OCI-LY3 (cell line): ENCODE data around the gene NDUFS2.
A peak's percentile ranks its signal among the peaks of the same experiment; 100 is the strongest.

Source experiments
- H2AFZ ChIP-seq: fragments of 200-600, 300-600 bp; shearing (Covaris generic); 2 replicates; pipeline ENCODE4 v1.6.0; 2014; ENCODE audit warnings: antibody characterized with exemption, low read depth, low read length
- H3K27ac ChIP-seq: fragments of 200-600, 300-600 bp; sonication (generic); 2 replicates; pipeline ENCODE4 v1.5.1; 2014; ENCODE audit warnings: mild to moderate bottlenecking, low read length, moderate library complexity, mixed read lengths
- H3K27me3 ChIP-seq: fragments of 200-600, 300-600 bp; sonication (generic); 2 replicates; pipeline ENCODE4 v1.6.1; 2014; ENCODE audit warnings: low read depth, low read length, mixed read lengths
- H3K36me3 ChIP-seq: fragments of 200-600, 300-600 bp; sonication (generic); replicated peaks from 2 replicates; pipeline ENCODE3; 2014; ENCODE audit warnings: low read depth, low read length, mixed read lengths
- H3K4me1 ChIP-seq: fragments of 300-600, 200-600 bp; sonication (generic); 2 replicates; pipeline ENCODE4 v1.6.1; 2014; ENCODE audit warnings: low read length, mixed read lengths
- H3K4me2 ChIP-seq: fragments of 200-600, 300-600 bp; sonication (generic); 2 replicates; pipeline ENCODE4 v1.6.1; 2014; ENCODE audit warnings: low read length, mixed read lengths
- H3K4me3 ChIP-seq: fragments of 300-600, 200-600 bp; sonication (generic); 2 replicates; pipeline ENCODE4 v1.5.1; 2014; ENCODE audit warnings: antibody characterized with exemption, mild to moderate bottlenecking, low read length, moderate library complexity
- H3K79me2 ChIP-seq: fragments of 300-600, 200-600 bp; shearing (Covaris generic); 2 replicates; pipeline ENCODE4 v1.6.1; 2014; ENCODE audit warnings: mild to moderate bottlenecking, low read length, mixed read lengths
- H3K9ac ChIP-seq: fragments of 300-600, 200-600 bp; shearing (Covaris generic); 2 replicates; pipeline ENCODE4 v1.6.0; 2014; ENCODE audit warnings: mild to moderate bottlenecking, low read length, moderate library complexity
- H3K9me3 ChIP-seq: fragments of 200-600, 300-600 bp; shearing (Covaris generic); 2 replicates; pipeline ENCODE4 v1.6.1; 2014; ENCODE audit warnings: low read length, mixed read lengths; ENCODE audit not compliant: insufficient read depth
- H4K20me1 ChIP-seq: fragments of 200-600, 300-600 bp; sonication (generic); 2 replicates; pipeline ENCODE4 v1.6.1; 2016; ENCODE audit warnings: low read length, mixed read lengths; ENCODE audit not compliant: insufficient read depth
- EZH2phosphoT487 ChIP-seq: fragments of 200-600 bp; shearing (Covaris generic); IDR thresholded peaks from 2 replicates; pipeline ENCODE4 v1.6.1; 2018; ENCODE audit warnings: antibody characterized with exemption, mixed run types, low read depth
- TF ChIP-seq, protein P1 (sequence below): fragments of 200-600, 300-600 bp; sonication (generic); IDR thresholded peaks from 2 replicates; pipeline ENCODE4 v1.5.1; 2014; ENCODE audit warnings: antibody characterized with exemption, low read length, low read depth

Gene NDUFS2

DNA sequence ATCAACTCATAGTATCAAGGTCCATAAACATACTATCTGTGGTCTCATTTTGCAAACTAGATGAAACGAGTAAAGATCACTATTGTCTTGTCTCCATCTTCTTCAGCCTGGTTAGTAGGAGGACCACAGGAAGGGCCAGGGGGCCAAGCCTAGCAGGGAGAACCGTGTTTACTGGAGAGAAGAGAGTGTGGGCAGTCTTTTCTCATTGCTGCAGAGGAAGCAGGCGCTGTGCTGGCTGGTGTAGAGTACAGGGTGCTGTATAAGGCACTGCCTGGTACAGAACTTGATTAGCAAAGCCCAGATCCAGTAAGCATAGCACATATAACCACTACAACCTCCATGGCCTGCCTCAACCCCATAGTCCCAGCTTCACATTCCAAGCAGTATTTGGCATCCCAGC is 14.9 kb upstream of the NDUFS2 start:
- H3K9ac ChIP-seq: peak overlapping the region; percentile 84; the same call in 1 of the 2 replicates
- H3K9me3 ChIP-seq: no peaks in the 10 kb centered on the region
- H3K4me2 ChIP-seq: no peak overlapping the region; the same call in 1 of the 2 replicates
- 0 out of 2 replicates have a peak overlapping the region, but pooled peaks have one; percentile 39 for H2AFZ ChIP-seq
- H3K36me3 ChIP-seq: no peaks in the 10 kb centered on the region
- TF ChIP-seq, protein P1, sequence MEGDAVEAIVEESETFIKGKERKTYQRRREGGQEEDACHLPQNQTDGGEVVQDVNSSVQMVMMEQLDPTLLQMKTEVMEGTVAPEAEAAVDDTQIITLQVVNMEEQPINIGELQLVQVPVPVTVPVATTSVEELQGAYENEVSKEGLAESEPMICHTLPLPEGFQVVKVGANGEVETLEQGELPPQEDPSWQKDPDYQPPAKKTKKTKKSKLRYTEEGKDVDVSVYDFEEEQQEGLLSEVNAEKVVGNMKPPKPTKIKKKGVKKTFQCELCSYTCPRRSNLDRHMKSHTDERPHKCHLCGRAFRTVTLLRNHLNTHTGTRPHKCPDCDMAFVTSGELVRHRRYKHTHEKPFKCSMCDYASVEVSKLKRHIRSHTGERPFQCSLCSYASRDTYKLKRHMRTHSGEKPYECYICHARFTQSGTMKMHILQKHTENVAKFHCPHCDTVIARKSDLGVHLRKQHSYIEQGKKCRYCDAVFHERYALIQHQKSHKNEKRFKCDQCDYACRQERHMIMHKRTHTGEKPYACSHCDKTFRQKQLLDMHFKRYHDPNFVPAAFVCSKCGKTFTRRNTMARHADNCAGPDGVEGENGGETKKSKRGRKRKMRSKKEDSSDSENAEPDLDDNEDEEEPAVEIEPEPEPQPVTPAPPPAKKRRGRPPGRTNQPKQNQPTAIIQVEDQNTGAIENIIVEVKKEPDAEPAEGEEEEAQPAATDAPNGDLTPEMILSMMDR: no peak
- no peak for TF ChIP-seq EZH2phosphoT487
- H3K27me3 ChIP-seq: no peaks in the 10 kb centered on the region
- no peak overlapping the region for H3K4me3 ChIP-seq
- peak overlapping the region; percentile 96 for H3K27ac ChIP-seq
- H3K79me2 ChIP-seq: no peaks in the 10 kb centered on the region
- H3K4me1 ChIP-seq: peaks cover 58% of the 10 kb centered on the region
- no peaks in the 10 kb centered on the region for H4K20me1 ChIP-seq

DNA sequence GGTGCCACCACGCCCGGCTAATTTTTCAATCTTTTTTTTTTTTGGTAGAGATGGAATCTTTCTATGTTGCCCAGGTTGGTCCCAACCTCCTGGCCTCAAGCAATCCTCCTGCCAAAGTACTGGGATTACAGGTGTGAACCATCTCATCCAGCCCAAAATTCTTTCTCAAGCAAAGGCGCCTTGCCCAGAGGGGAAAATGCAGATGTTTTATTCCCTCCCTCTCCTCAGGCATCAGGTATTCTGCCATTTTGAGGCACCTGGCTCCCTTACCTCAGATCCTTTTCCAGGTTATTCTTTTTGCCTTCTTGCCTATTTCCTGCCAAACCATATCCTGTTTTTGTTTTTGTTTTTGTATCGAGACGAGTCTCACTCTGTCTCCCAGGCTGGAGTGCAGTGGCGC is 13.8 kb upstream of the NDUFS2 start:
- Histone ChIP-seq H3K4me3 (no peak overlapping the region), H3K9ac (no peak overlapping the region), H4K20me1 (no peaks in the 10 kb centered on the region), H3K4me2 (no peak overlapping the region), H3K9me3 (no peaks in the 10 kb centered on the region), H3K36me3 (no peaks in the 10 kb centered on the region), H3K4me1 (peaks cover 54% of the 10 kb centered on the region), H3K27ac (no peak overlapping the region), H3K27me3 (no peaks in the 10 kb centered on the region), H2AFZ (no peak overlapping the region), H3K79me2 (no peaks in the 10 kb centered on the region)
- no peak for TF ChIP-seq EZH2phosphoT487
- TF ChIP-seq, protein P1: no peak

DNA sequence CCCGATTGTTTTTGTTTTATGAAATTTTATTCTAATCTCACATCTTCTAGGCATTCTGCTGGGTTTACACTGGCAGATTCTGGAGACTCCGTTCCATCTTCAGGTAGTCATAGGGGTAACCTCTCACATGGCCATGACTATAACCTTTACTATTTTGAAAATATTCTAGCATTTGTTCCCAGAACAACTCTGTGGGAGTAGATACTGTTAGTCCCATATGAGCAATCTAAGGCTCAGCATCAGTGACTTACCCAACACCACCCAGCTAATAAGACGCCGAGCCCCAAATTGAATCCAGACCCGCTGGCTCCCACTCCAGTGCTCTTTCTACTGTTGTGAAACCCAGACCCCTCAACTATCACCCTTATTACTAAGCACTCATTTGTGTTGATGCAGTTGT is 13.1 kb upstream of the NDUFS2 start:
- Histone ChIP-seq H3K79me2 (no peaks in the 10 kb centered on the region), H3K4me1 (peaks cover 48% of the 10 kb centered on the region), H4K20me1 (no peaks in the 10 kb centered on the region), H3K9ac (no peak overlapping the region), H3K36me3 (no peaks in the 10 kb centered on the region), H3K27ac (no peak overlapping the region), H3K27me3 (no peaks in the 10 kb centered on the region), H3K4me3 (no peak overlapping the region), H3K4me2 (no peak overlapping the region), H2AFZ (no peak overlapping the region), H3K9me3 (no peaks in the 10 kb centered on the region)
- TF ChIP-seq, protein P1: no peak
- no peak for TF ChIP-seq EZH2phosphoT487

DNA sequence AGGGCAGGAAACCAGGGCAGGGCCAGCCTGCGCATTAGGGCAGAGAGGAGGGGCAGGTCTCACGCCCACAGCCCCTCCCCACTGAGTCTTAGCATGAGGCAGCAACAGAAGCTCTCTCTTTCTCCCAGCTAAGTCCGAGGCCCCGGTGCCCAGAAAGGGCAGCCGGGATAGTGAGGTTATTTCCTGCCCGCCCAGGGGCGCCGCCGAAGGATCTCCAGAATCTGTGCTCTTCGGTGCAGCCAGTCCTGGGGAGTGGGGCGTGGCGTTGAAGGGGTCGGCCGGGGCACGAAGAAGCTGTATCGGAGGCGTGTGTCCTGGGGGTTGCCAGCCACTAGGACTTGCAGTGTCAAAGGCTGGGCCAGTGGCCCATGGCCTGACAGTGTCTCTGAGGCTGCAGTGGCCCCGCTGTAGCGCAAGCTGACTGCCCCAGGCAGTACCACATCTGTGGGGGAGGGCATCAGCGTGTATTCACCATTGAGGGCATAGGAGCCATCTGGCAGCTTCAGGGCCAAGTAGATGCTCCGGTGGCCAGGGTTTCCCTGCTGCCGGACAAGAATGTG is 11.1 kb upstream of the NDUFS2 start:
- TF ChIP-seq, protein P1: no peak
- TF ChIP-seq EZH2phosphoT487: no peak
- peaks cover 45% of the 10 kb centered on the region for H3K4me1 ChIP-seq
- H3K9ac ChIP-seq: no peak overlapping the region
- H3K27ac ChIP-seq: no peak overlapping the region
- H3K9me3 ChIP-seq: no peaks in the 10 kb centered on the region
- H3K4me3 ChIP-seq: no peak overlapping the region
- H3K27me3 ChIP-seq: no peaks in the 10 kb centered on the region
- H3K4me2 ChIP-seq: no peak overlapping the region
- H2AFZ ChIP-seq: no peak overlapping the region
- no peaks in the 10 kb centered on the region for H3K36me3 ChIP-seq
- no peaks in the 10 kb centered on the region for H4K20me1 ChIP-seq
- no peaks in the 10 kb centered on the region for H3K79me2 ChIP-seq
